Stimulated activated CD4-positive, alpha-beta T cell treated with anti-CD3 and anti-CD28 coated beads, Interleukin-15, amount 100 ng/mL, for 1 hour (primary cell): ENCODE measurements around the gene AP1M2.

Experiments used
- DNase-seq, 2 donors: peaks; one replicate each; pipeline ENCODE4 v3.0.0-alpha.2; 2020; ENCODE audit warnings: low read depth in 1 of 2, low spot score in 1 of 2

The AP1M2 gene

DNA sequence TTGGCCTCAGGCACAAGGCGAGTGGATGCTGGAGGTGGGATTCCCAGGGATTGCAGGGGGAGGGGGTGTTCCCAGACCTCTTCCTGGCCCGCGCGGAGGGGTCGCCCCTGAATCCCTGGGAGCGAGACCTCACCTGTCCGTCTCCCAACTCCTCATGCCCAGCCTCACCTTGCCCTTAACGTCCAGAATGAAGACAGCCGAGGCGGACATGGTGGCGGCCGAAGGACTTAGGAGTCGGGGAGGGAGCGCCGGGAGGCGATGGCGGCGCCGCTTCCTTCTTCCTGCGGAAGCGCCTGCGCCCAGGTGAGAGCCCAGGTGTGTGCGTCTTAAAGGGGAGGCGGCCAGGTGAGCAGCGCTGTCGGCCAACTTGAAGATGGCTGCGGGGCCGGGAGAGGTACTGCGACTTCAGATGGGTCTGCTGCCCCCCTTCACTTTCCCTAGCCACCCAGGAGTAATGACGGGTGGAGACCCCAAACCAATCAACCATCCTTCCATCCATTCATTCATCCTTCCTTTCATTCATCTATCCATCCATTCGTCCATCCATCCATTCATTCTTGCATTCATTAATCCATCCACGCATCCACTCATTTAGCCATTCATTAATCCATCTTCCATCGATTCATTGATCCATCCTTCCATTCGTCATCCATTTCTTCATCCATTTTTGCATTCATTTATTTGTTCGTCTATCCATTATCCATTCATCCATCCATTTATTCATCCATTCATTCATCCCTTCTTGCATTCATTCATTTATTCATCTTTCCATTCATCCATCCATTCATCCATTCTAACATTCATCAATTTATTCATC lies at the start of gene AP1M2:
Gene AP1M2 (minus strand): TSS at position 291 of the 817 bp plus-strand sequence. CDS start 81 bp downstream, at position 210.
- no peak for DNase-seq

DNA sequence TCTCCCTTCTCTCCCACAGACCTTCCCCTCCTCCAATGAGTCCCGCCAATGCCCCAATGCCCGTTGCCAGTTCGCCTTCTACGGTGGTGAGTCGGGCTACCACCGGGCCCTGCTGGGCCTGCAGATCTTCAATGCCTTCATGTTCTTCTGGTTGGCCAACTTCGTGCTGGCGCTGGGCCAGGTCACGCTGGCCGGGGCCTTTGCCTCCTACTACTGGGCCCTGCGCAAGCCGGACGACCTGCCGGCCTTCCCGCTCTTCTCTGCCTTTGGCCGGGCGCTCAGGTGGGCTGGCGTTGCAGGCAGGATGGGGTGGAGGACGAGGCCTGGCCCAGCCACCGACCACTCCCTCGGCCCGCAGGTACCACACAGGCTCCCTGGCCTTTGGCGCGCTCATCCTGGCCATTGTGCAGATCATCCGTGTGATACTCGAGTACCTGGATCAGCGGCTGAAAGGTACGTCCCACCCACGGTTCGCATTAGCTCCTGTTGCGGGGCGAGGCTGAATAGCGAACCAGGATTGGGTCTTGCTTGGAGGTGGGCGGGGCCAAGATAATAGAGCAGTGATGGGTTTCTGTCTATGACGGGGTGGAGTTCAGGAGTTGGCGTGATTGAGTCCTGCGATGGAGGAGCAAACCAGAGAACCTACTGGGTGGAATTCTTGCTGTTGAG lies 49.3 kb upstream of the AP1M2 start:
- DNase-seq, result no peak

DNA sequence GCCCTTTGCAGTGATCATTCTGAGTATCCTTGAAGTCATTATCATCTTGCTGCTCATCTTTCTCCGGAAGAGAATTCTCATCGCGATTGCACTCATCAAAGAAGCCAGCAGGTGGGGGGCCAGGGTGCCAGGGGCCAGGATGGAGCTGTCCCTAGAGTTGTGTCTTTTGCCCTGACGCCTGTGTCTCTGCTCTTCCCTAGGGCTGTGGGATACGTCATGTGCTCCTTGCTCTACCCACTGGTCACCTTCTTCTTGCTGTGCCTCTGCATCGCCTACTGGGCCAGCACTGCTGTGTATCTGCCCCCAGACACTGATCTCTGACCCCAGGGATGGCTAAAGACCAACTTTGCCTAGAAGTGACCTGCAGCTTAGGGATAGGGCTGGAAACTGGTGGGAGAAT lies 47.9 kb upstream of the AP1M2 start:
- no peak for DNase-seq

DNA sequence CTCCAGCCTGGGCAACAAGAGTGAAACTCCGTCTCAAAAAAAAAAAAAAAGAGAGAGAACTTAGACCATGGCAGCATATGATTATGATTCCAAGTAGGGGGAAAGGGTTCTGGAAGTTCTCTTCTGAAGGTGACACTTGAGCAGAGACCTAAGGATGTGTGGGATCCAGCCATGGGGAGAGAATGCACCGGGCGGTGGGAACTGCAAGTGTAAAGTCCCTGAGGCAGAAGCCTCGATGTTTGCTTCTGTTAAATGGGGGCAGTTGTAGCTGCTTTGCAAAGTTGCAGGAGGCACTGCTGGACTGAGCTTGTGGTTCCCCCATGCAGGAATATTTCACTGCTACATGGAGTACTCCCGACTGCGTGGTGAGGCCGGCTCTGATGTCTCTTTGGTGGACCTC lies 47.3 kb upstream of the AP1M2 start:
- DNase-seq, result no peak

DNA sequence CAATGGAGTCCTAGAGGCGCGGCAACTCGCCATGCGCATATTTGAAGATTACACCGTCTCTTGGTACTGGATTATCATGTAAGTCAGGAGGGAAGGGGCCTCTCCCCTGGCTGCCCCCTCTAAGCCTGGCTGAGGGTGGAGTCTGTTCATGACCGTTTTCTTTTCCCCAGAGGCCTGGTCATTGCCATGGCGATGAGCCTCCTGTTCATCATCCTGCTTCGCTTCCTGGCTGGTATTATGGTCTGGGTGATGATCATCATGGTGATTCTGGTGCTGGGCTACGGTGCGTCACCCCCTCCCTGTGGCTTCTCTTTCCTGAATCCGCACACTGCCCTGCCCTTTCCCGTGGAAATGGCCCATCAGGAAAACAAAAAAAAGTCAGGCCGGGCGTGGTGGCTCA lies 44.8 kb upstream of the AP1M2 start:
- no peak for DNase-seq

DNA sequence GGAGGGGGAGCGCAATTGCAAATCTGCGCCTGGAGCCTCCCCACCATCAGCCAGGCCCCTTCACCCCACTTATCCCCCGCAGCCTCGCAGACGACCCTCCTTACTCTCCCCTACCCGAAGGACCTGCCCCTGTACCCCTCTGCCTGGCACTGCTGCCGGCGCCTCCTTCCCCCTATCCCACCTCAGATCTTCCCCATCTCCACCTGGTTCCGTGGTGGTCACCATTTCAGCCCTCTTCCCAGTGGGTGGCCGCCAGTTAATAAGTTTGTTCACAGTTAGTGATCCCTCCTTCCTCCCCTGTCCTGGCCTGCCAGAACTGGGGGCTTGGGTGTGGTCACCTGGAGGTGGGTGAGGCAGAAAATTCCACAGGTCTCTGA lies 38.6 kb upstream of the AP1M2 start:
- DNase-seq, result no peak

DNA sequence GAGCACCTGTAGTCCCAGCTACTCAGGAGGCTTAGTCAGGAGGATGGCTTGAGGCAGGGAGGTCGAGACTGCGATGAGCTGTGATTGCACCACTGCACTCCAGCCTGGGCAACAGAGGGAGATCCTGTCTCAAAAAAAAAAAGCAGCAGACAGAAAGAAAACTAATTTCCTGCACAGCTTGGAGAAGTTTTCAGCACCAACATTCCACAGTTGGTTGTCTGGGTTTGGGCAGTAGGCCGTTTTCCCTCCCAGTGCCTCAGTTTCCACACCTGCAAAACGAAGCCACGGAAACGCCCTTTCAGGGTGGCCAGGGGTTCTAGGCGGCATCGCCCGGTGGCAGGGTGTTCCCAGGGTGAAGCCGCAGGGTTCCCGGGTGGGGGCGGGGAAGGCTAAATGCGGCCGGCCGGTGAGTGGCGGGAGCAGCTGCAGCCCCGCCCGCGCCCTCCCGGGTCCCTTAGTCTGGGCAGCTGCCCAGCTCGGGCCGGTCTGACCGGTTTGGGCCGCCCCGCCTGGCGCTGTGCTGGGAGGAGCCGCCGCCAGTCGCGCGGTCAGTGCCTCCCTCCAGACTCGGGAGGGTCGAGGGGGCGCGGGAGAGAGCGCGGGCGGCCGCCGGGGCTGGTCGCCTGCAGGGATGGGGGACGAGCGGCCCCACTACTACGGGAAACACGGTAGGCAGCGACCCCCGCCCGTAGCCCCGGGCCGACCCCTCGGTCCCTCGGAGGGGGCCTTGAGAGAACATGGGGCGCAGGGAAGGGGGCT lies 38.1 kb upstream of the AP1M2 start, which contains the start of gene SLC44A2:
Gene SLC44A2 (plus strand): TSS at position 551 of the 759 bp plus-strand sequence. CDS start 81 bp downstream, at position 632.
- DNase-seq, result no peak

DNA sequence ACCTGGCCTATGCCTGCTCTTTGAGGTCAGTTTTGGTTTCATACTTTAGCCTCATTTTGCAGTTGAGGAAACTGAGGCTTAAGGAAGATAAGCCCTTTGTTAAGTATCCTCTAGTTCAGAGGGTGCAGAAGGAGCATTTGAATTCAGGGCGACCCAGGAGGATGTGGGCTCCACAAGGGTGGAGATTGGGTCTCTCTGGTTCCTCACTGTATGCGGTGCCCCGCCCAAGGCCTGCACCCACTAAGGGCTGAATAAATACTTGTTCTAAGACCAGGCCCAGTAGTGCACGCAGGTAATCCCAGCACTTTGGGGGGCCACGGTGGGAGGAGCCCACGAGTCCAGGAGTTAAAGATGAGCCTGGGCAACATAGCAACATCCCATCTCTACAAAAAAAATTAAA lies 37.5 kb upstream of the AP1M2 start:
- no peak for DNase-seq

DNA sequence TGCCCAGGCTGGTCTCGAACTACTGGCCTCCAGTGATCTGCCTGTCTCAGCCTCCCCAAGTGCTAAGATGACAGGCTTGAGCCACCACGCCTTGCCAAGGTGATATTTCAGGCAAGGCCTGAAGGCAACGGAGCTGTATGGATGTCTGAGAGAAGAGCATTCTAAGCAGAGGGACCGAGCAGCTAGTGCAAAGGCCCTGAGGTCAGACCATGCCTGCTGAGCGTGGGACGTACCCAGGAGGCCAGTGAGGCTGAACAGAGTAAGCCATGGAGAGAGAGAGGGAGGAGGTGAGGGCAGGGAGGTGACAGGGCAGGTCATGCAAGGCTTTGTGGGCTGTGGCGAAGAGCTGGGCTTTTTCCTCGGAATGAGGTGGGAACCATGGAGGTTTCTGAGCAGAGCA lies 34.9 kb upstream of the AP1M2 start:
- no peak for DNase-seq

DNA sequence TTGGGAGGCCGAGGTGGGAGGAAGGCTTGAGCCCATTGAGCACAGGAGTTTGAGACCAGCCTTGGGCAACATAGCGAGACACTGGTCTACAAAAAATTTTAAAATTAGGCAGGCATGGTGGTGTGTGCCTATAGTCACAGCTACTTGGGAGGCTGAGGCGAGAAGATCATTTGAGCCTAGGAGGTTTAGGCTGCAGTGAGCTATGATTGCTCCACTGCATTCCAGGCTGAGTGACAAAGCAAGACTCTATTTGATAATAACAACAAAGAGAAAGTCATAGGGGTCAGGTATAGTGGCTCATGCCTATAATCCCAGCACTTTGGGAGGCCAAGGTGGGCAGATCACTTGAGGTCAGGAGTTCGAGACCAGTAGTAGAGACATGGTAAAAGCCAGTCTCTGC lies 33.7 kb upstream of the AP1M2 start:
- DNase-seq, result no peak

DNA sequence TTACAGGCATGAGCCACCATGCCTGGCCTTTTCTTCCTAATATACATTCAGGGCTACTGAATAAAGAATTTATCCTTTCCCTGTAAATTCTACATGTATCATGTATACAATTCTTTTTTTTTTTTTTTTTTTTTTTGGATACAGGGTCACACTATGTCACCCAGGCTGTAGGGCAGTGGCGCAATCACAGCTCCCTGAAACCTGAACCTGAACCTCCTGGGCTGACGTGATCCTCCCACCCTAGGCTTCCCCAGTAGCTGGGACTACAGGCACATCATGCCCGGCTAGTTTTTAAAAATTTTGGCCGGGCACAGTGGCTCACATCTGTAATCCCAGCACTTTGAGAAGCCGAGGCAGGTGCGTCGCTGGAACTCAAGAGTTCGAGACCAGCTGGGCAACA lies 31.7 kb upstream of the AP1M2 start:
- DNase-seq, result no peak

DNA sequence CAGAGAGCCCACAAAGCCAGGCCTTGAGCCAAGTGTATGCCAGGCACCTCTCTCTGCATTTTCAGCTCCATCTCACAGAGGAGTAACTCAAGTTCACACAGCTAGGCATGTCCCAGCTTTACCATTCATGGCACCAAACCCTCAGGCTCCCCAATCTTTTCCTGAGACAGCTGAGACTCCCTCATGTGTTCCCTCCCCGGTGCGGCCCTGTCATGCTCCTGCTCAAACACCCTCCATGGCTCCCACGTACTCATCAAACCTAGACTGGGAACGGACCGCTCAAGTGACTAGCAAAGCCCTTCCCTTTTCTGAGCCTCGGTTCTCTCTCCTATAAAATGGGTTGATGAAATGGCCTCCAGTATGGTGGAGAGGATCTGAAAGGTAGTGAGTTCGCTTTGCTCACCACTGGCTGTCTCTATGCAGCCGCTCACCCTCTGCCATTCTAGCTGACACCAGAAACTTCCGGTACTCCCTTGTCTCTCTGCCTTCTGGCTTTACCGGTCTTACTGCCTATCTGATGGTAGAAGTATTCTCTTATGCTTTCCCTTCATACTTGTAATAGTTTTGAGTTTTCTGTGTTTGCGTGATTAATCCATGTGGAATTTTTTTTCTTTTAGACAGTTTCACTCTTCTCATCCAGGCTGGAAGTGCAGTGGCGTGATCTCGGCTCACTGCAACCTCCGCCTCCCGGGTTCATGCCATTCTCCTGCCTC lies 30.5 kb upstream of the AP1M2 start:
- no peak for DNase-seq

DNA sequence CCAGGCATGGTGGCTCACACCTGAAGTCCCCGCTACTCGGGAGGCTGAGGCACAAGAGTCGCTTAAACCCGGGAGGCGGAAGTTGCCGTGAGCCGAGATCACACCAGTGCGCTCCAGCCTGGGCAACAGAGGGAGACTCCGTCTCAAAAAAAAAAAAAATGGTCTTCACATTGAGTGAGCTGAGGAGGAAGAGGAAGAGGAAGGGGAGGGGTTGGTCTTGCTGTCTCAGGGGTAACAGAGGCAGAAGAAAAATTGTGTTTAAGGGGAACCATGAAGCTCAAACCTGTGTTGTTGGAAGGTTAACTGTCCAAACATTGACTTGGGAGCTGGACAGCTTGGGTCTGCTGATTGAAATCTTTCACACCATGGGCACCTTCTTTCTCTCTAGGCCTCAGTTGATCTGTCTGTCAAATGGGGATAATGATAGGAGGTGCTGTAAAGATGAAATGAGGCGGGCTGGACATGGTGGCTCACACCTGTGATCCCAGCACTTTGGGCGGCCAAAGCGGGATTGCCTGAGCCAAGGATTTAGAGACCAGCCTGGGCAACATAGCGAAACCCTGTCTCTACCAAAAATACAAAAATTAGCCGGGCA lies 28.4 kb upstream of the AP1M2 start:
- DNase-seq, result no peak

DNA sequence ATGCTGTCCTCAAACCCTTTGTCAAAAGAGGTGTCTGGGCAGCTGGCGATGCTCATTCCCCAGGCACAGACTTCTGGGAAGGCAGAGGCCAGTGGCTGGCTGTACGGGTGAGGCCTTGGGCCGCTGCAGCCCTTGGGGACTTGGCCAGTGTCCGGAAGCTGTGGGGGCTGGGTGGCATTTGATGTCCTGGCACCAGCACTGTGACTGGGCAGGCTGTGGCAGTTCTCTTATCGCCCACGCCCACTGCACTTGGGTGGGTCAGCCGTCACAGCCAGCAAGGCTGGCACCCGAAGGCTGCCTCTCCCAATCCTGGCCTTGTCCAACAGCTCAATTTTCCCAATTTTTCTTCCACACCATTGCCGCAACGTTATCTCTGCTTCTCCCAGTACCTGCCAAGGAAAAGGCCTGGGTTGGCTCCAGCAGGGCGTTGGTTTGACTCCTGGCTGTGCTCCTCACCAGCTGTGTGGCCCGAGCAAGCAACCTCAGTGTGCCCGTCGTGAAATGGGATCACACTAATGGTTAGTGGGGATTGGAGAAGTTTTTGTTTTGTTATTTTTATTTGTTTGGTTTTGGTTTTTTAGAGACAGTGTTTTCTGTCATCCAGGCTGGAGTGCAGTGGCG lies 25.5 kb upstream of the AP1M2 start:
- DNase-seq, result no peak

DNA sequence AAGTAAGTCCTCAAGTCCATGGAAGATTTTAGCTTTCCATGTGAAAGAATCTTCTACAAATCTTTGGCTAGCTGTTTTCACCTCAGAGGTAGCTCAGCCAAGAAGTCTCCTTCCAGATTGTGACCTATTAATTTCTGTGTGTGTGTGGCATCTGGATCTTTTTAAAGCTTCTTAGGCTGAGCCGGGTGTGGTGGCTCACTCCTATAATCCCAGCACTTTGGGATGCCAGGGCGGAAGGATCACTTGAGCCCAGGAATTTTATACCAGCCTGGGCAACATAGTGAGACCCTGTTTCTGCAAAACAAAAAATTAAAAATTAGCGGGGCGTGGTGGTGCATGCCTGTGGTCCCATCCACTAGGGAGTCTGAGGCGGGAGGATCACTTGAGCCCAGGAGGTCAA lies 24.8 kb upstream of the AP1M2 start:
- no peak for DNase-seq

DNA sequence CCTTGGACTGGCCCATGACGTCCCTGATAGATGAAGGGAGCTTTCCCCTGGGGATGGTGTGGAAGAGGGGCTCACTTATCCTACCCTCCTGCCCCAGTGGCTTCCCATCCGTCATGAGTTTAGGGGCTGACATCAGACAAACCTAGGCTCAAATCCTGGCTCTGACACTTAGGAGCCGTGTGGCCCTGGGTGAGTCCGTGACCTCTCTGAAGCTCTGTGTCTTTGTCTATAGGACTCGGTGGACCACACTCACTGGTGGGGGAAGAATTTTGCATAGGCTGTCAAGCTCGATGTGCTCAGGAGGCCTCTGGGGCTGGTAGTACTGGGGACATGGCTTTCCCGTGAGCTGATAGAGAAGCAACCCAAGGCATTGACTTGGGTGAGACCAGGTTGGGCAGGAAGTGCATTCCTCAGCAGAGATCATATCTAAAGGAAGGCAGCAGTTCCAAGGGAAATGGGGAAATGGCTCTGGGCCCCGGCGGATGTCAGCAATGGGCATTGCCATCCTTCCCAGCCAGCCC lies 17.4 kb upstream of the AP1M2 start:
- DNase-seq, result no peak

DNA sequence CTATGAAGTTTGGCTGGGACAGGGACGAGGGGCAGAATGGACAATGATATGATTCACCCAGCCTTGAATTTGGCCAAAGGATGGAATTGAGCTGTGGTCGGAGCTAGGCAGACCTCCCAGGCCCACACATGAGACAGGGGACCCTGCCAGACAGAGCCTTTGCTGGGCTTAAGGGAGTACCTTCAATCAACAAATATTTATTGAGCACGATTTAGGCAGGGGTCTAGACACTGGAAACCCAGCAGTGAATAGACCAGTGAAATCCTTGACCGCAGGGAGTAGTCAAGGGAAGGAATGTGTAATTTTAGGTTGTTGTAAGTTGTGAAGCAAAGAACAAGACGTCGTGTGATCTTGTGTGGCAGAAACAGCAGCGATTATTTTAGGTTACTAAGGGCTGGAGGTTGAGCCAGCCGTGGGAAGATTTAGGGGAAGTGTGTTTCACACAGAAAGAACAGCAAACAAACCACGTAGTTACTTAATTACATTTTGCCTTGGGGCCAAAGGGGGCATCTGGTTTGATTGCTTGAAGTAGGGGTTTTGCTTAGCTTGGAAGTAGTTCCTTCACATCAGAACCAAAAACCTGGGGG lies 16.9 kb upstream of the AP1M2 start:
- DNase-seq, result no peak

DNA sequence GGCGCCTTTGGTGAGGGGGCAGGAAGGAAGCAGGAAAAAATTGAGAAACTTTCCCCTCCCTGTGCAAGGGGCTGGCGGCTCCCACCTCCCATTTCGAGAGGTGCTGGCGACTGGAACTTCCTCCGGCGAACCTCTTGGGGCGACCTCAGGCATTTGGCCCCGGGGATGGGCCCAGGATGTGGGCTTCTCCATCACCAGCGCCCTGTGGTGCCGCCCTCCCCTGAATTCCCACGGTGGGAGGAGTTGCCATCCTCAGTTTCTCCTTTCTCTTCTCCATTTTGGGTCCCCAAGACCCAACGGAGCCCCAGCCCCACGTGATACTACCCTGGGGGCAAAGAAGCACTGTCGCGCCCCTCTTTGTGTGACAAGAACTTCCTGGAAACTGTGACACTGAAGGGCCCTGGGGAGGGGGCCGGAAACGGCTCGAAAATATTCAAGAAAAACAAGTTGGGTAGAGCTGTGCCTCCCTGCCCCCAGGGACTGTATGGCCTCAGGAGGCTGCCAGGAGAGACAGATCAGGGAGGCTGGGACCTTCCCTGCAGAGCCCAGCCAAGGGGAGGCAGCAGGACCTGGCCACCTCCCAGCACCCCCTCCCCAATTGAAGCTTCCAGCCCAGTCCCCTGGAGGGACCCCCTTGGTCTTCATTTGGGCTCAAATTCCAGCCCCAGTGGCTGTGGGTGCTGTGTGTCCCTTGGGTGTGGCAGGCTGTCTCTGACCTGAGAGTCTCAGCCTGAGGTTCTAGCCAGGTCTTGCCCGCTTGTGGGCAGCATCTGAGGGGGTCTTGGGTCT lies 16.2 kb upstream of the AP1M2 start:
- peak; percentile 47 to 73 for DNase-seq
